ENCODE results near the gene TMBIM1. TPM values are rescaled to one million over a fixed set of nuclear protein-coding genes. Genes with fewer than 3 reads are reported as not detected.

The TMBIM1 gene
- total RNA-seq, 1 experiment from 2014 or later, result 91.0 TPM

DNA sequence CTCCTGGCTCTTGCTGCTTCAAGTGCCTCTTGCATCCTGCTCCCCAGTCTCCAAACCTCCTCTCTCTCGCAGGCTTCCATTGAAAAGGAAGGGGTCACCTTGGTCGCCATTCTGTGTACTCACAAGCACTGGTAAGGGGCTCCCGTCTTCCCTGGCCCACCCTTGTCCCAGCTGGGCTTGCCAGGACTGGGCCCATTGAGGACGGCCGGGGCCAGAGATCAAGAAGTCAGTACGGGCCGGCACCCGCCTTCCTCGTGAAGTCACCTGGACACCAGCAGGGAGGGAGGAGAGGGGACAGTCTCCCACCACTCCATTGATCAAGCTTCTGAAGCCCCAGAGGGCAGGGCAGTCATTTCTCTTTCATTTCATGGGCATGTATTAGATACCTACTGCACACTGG, 48.4 kb upstream of the TMBIM1 start:
- Histone ChIP-seq H2AFZ (ENCODE audit: low read depth, low read length, poor library complexity, severe bottlenecking) (no peak overlapping the region), H3K79me2 (ENCODE audit: insufficient read depth, low read length) (no peaks in the 10 kb centered on the region), H3K9me3 (ENCODE audit: control insufficient read depth in 1 of 2, insufficient read depth in 1 of 2, low read depth in 1 of 2, low read length in 2 of 2) (no peaks in the 10 kb centered on the region), H3K9ac (ENCODE audit: low read length) (no peak overlapping the region), H3K27me3 (ENCODE audit: insufficient read depth, low read length) (no peaks in the 10 kb centered on the region), H4K20me1 (ENCODE audit: insufficient read depth) (no peaks in the 10 kb centered on the region), H3K4me2 (ENCODE audit: low read length) (no peak overlapping the region), H3K27ac (ENCODE audit: low read depth, low read length) (no peak overlapping the region), H3K9me2 (ENCODE audit: insufficient read depth) (no peaks in the 10 kb centered on the region), H3K4me3 (replicated peaks in 1 of 2; ENCODE audit: low read depth in 1 of 2, low read length in 2 of 2) (no peak overlapping the region), H3K4me1 (ENCODE audit: control insufficient read depth in 1 of 2, insufficient read depth in 2 of 2, low read length in 2 of 2) (peaks cover 7% of the 10 kb centered on the region in 2 experiments; a peak in 2 of 4 replicates), H3K36me3 (ENCODE audit: control insufficient read depth in 1 of 2, insufficient read depth in 2 of 2, low read length in 2 of 2) (no peaks in the 10 kb centered on the region)
- POLR2A ChIA-PET, result no interaction called here
- CTCF ChIA-PET, result no interaction called here
- RAD21 ChIA-PET (ENCODE audit: low non-redundant PET in 1 of 2, low total read pairs in 2 of 2, uncharacterized antibody in 2 of 2, unreplicated experiment in 2 of 2), result no interaction called here
- intact Hi-C loops (cut with micrococcal nuclease), result no loop called here
- no peak for TF ChIP-seq TCF7L2 (IDR thresholded peaks at IDR 0.05; ENCODE audit: borderline replicate concordance, extremely low read depth, insufficient read depth, insufficient read length)
- TF ChIP-seq EZH2phosphoT487 (IDR thresholded peaks at IDR 0.05; ENCODE audit: borderline replicate concordance), result no peak
- TF ChIP-seq, protein P1, sequence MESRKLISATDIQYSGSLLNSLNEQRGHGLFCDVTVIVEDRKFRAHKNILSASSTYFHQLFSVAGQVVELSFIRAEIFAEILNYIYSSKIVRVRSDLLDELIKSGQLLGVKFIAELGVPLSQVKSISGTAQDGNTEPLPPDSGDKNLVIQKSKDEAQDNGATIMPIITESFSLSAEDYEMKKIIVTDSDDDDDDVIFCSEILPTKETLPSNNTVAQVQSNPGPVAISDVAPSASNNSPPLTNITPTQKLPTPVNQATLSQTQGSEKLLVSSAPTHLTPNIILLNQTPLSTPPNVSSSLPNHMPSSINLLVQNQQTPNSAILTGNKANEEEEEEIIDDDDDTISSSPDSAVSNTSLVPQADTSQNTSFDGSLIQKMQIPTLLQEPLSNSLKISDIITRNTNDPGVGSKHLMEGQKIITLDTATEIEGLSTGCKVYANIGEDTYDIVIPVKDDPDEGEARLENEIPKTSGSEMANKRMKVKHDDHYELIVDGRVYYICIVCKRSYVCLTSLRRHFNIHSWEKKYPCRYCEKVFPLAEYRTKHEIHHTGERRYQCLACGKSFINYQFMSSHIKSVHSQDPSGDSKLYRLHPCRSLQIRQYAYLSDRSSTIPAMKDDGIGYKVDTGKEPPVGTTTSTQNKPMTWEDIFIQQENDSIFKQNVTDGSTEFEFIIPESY (IDR thresholded peaks at IDR 0.05; ENCODE audit: extremely low read depth, insufficient replicate concordance, low read length), result no peak
- TF ChIP-seq, protein P2, sequence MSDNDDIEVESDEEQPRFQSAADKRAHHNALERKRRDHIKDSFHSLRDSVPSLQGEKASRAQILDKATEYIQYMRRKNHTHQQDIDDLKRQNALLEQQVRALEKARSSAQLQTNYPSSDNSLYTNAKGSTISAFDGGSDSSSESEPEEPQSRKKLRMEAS (IDR thresholded peaks at IDR 0.05), result no peak
- TF ChIP-seq, protein P3, sequence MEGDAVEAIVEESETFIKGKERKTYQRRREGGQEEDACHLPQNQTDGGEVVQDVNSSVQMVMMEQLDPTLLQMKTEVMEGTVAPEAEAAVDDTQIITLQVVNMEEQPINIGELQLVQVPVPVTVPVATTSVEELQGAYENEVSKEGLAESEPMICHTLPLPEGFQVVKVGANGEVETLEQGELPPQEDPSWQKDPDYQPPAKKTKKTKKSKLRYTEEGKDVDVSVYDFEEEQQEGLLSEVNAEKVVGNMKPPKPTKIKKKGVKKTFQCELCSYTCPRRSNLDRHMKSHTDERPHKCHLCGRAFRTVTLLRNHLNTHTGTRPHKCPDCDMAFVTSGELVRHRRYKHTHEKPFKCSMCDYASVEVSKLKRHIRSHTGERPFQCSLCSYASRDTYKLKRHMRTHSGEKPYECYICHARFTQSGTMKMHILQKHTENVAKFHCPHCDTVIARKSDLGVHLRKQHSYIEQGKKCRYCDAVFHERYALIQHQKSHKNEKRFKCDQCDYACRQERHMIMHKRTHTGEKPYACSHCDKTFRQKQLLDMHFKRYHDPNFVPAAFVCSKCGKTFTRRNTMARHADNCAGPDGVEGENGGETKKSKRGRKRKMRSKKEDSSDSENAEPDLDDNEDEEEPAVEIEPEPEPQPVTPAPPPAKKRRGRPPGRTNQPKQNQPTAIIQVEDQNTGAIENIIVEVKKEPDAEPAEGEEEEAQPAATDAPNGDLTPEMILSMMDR (IDR thresholded peaks at IDR 0.05 in 2 of 3, conservative IDR thresholded peaks at IDR 0.05 in 1 of 3; ENCODE audit: borderline replicate concordance in 1 of 3, insufficient read depth in 1 of 3, low read depth in 2 of 3, low read length in 2 of 3), result no peak
- no peak for TF ChIP-seq SRF (IDR thresholded peaks at IDR 0.05; ENCODE audit: low read depth)
- TF ChIP-seq JUND (IDR thresholded peaks at IDR 0.05), result no peak
- no peak for ATAC-seq
- DNase-seq (ENCODE audit: low read depth, low spot score), result no peak
- no TSS peak for BruUV-seq (replicated peaks)
